ENCODE measurements around the gene TLE4. TPM values are rescaled to one million over a fixed set of nuclear protein-coding genes. Genes with fewer than 3 reads are reported as not detected.
A peak's percentile ranks its signal among the peaks of the same experiment; 100 is the strongest.

The TLE4 gene
- total RNA-seq, 1 donor from 2014 or later = 25.1 TPM

DNA sequence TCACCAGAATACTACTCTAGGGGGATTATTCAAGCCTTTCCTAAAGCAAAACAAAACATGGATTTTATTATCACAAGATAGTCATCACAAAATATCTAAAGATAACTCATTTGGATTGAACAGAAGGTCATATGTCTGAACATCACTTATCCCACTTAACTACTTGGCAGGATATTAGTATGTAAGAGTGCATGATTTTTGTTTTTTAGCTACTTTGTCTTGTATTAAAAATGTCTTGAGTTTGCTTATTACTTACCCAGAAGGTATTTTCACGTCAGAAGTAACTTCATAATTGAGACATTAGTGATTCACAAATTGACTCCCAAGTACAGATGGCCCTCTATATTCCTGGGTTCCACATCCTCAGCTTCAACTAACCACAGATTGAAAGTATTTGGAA is 113.8 kb downstream of the TLE4 start:
- Mint-ChIP-seq H3K4me1 (ENCODE audit: low read depth) (peaks cover 19% of the 10 kb centered on the region), H3K9me3 (peaks cover 6% of the 10 kb centered on the region), H3K27me3 (ENCODE audit: insufficient read depth) (no peaks in the 10 kb centered on the region), H3K36me3 (ENCODE audit: low read depth) (peaks cover 7% of the 10 kb centered on the region), H3K4me3 (no peak overlapping the region), H3K27ac (no peak overlapping the region)
- intact Hi-C loops (cut with micrococcal nuclease) = no loop called here
- no peak for DNase-seq (ENCODE audit: low spot score)

DNA sequence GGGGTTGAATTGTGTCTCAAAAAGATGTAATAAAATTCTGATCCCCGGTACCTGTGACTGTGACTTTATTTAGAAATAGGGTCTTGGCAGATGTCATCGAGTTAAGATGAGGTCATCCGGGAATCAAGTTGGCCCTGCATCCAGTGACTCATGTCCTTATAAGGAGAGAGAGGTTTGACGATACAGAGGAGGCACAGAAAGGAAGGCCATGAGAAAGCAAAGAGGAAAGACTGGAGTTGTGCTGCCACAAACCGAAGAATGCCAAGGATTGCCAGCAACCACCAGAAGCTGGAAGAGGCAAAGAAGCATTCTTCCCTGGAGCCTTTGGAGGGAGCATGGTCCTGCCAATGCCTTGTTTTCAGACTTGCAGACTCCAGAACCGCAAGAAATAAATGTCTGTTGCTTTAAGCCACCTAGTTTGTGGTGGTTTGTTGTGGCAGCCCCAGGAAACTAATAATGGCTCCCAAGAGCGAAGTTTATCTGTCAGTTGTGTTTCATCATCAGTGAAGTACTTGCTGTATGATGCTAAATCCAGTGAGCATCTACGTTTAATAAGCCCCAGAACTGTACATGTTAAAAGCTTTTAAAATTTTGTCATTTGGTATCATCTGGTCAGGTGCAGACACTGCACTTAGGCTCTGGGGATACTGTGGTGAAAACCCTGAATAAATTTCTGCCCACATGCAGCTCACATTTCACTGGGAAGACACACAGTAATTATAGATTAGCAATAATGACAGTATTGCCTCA is 114.8 kb downstream of the TLE4 start:
- H3K27ac Mint-ChIP-seq = peak overlapping the region; percentile 68
- intact Hi-C loops (cut with micrococcal nuclease) = loop anchor here (2.0 kb wide), 2 partner anchors 56 to 116 kb away; partner anchors contain the start of gene TLE4
- peaks cover 7% of the 10 kb centered on the region for H3K36me3 Mint-ChIP-seq (ENCODE audit: low read depth)
- peaks cover 19% of the 10 kb centered on the region for H3K4me1 Mint-ChIP-seq (ENCODE audit: low read depth)
- no peaks in the 10 kb centered on the region for H3K27me3 Mint-ChIP-seq (ENCODE audit: insufficient read depth)
- peaks cover 6% of the 10 kb centered on the region for H3K9me3 Mint-ChIP-seq
- no peak overlapping the region for H3K4me3 Mint-ChIP-seq
- no peak for DNase-seq (ENCODE audit: low spot score)

DNA sequence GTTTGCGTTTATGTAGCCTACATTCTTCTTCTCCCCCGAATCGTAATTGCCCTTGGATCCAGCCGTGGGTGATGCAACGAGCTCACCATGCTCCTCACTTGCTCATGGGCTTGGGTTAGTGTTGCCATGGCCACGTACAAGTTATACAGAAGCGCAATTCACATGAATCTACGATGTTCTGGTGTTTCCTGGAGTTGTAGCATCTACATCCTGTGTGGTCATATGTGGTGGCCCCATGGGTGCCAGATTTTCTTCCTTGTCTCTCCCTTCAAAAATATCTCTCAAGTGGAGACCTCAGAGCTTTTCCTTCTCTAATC is 115.3 kb downstream of the TLE4 start:
- Mint-ChIP-seq H3K27ac (peak overlapping the region; percentile 68), H3K4me3 (no peak overlapping the region), H3K4me1 (ENCODE audit: low read depth) (peaks cover 19% of the 10 kb centered on the region), H3K36me3 (ENCODE audit: low read depth) (peaks cover 7% of the 10 kb centered on the region), H3K27me3 (ENCODE audit: insufficient read depth) (no peaks in the 10 kb centered on the region), H3K9me3 (peaks cover 6% of the 10 kb centered on the region)
- intact Hi-C loops (cut with micrococcal nuclease) = loop anchor here (2.0 kb wide), 2 partner anchors 56 to 116 kb away; partner anchors contain the start of gene TLE4
- DNase-seq (ENCODE audit: low spot score) = peak; percentile 17

DNA sequence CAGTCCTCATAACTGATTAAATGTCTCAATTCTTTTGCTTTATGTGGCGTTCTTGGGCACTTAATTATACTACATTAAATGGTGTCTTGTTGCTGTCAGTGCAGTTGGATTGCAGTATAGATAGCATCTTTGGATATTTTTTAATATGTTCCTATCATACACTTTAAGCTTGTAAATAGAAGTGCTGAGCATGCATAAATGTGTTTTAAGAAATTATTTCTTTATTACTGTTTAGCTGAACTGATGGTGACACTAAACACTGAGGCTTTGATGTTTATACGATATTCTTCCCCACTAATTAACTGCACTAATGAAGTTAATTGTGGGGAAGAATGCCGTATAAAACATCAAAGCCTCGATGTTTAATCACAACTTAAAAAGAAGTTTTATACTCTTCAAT is 116.6 kb downstream of the TLE4 start:
- Mint-ChIP-seq H3K27ac (no peak overlapping the region), H3K9me3 (peaks cover 6% of the 10 kb centered on the region), H3K36me3 (ENCODE audit: low read depth) (peaks cover 7% of the 10 kb centered on the region), H3K4me1 (ENCODE audit: low read depth) (peaks cover 19% of the 10 kb centered on the region), H3K4me3 (no peak overlapping the region), H3K27me3 (ENCODE audit: insufficient read depth) (no peaks in the 10 kb centered on the region)
- intact Hi-C loops (cut with micrococcal nuclease) = no loop called here
- DNase-seq (ENCODE audit: low spot score) = no peak

DNA sequence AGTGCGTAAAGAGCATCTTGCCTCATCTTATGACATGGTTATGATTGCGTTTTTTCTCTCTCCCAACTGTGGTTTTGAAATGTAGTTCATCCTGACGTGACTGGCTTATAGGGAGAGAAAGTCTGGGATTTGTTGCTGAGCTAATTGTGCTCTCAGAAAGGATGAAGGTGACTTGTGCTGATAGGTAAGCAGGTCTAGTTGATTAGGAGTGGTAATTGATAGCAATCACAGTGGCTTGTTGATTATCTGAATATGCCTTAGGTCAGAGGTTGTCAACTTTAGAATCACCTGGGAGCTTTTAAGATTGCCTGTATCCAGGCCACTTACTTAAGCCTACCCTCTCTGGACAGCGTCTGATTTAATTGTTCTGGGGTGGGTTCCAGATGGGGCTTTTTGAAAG is 117.8 kb downstream of the TLE4 start:
- peaks cover 6% of the 10 kb centered on the region for H3K9me3 Mint-ChIP-seq
- intact Hi-C loops (cut with micrococcal nuclease) = no loop called here
- H3K4me3 Mint-ChIP-seq = no peak overlapping the region

DNA sequence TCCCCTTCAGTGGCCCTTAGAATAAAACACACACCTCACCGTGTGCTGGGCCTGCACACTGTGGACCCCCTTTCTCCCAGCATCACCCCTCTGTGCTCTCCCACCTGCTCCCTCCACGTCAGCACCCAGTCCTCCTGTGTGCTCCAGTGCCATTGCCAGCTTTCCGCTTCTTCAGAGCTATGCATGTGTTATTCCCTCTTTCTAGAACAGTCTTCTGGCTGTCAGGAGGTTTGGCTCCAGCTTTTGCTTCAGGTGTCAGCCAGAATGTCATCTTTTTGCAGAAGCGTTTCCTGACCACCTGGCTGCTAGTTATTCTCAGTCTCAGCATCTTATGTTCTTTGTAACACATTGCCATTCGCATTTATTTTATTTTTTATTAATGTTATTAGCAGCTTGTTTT is 119.7 kb downstream of the TLE4 start:
- H3K4me1 Mint-ChIP-seq (ENCODE audit: low read depth) = peaks cover 44% of the 10 kb centered on the region
- no peak overlapping the region for H3K4me3 Mint-ChIP-seq
- H3K9me3 Mint-ChIP-seq = peaks cover 6% of the 10 kb centered on the region
- peaks cover 7% of the 10 kb centered on the region for H3K36me3 Mint-ChIP-seq (ENCODE audit: low read depth)
- no peaks in the 10 kb centered on the region for H3K27me3 Mint-ChIP-seq (ENCODE audit: insufficient read depth)
- DNase-seq (ENCODE audit: low spot score) = no peak
- intact Hi-C loops (cut with micrococcal nuclease) = no loop called here
- no peak overlapping the region for H3K27ac Mint-ChIP-seq

More for the DNA sequence above, 117.8 kb downstream of the TLE4 start:
- peaks cover 28% of the 10 kb centered on the region for H3K4me1 Mint-ChIP-seq (ENCODE audit: low read depth)
- DNase-seq (ENCODE audit: low spot score) = no peak
- H3K36me3 Mint-ChIP-seq (ENCODE audit: low read depth) = peaks cover 7% of the 10 kb centered on the region
- no peak overlapping the region for H3K27ac Mint-ChIP-seq
- H3K27me3 Mint-ChIP-seq (ENCODE audit: insufficient read depth) = no peaks in the 10 kb centered on the region

DNA sequence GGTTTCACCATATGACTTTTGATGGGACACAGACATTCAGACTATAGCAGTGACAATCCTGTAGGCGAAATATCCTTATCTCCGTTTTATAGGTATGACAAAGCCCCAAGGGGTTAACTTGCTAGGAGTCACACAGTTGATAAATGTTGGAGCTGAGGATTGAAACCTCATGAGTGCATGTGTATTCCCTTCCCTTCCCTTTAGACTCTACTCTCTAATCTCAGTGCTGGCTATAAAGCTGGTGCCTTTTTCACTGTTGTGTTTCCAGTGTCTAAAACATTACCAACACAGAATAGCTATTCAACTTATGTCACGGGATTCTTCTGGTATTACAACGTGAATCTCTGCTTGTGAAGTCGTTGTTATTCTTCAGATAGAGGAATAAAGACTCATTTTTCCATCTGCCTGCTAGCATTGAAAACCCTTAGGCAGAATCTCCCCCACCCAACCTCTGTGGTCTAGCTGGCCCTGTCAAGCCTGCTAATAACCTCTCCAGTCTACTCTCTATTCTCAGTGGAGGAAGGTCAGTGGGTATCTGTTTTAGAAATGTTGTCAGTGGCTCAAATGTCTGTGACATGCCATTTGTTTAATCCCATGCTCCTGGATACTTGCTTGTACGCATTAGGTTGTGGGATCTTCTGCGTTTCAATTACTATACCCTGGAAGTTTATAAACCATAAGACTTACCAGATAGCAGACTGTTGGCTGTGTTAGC is 121.2 kb downstream of the TLE4 start:
- H3K27ac Mint-ChIP-seq = no peak overlapping the region
- no peak for DNase-seq (ENCODE audit: low spot score)
- no peaks in the 10 kb centered on the region for H3K9me3 Mint-ChIP-seq
- no peaks in the 10 kb centered on the region for H3K27me3 Mint-ChIP-seq (ENCODE audit: insufficient read depth)
- H3K4me1 Mint-ChIP-seq (ENCODE audit: low read depth) = peaks cover 28% of the 10 kb centered on the region
- peaks cover 2% of the 10 kb centered on the region for H3K36me3 Mint-ChIP-seq (ENCODE audit: low read depth)
- intact Hi-C loops (cut with micrococcal nuclease) = no loop called here
- H3K4me3 Mint-ChIP-seq = no peak overlapping the region

DNA sequence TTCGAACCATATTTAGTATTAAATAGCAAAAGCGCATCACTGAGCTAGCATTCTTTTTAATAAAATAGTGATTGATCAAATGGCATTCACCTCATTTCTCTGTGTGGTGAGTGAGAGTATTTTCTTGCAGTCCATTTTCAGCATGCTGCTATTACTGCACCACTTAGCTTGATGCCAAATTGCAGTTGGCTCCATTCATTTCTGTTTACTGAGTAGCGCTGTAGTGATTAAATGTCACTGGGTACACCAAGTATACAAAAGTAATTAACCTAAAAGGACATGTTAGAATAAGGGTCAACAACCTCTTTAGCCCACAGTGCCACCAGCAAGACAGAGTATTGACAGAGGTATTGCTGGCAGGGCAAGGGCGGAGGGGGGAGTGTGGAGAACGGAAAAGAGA is 122.0 kb downstream of the TLE4 start:
- H3K27ac Mint-ChIP-seq = no peak overlapping the region
- no peaks in the 10 kb centered on the region for H3K27me3 Mint-ChIP-seq (ENCODE audit: insufficient read depth)
- peaks cover 2% of the 10 kb centered on the region for H3K36me3 Mint-ChIP-seq (ENCODE audit: low read depth)
- no peak overlapping the region for H3K4me3 Mint-ChIP-seq
- intact Hi-C loops (cut with micrococcal nuclease) = no loop called here
- no peak for DNase-seq (ENCODE audit: low spot score)
- H3K9me3 Mint-ChIP-seq = no peaks in the 10 kb centered on the region
- peaks cover 27% of the 10 kb centered on the region for H3K4me1 Mint-ChIP-seq (ENCODE audit: low read depth)

DNA sequence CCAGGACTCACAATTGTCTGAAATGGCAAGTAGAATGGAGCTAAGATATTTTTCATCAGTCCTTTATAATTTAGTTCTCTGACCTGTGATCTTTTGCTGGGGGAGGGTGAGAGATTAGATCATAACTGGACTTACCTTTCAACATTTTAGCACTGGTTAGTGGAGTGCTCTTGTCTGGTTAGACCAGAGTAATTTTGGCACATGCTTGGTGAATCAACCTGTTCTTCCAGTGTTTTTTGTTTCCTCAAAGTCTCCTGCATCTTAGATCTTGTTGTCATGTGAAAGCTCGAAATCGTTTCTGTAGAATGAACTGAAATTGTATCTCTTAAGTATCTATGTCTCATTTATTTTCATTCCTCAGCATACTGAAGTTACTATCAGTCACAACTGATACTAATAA is 122.4 kb downstream of the TLE4 start:
- intact Hi-C loops (cut with micrococcal nuclease) = no loop called here
- peaks cover 27% of the 10 kb centered on the region for H3K4me1 Mint-ChIP-seq (ENCODE audit: low read depth)

DNA sequence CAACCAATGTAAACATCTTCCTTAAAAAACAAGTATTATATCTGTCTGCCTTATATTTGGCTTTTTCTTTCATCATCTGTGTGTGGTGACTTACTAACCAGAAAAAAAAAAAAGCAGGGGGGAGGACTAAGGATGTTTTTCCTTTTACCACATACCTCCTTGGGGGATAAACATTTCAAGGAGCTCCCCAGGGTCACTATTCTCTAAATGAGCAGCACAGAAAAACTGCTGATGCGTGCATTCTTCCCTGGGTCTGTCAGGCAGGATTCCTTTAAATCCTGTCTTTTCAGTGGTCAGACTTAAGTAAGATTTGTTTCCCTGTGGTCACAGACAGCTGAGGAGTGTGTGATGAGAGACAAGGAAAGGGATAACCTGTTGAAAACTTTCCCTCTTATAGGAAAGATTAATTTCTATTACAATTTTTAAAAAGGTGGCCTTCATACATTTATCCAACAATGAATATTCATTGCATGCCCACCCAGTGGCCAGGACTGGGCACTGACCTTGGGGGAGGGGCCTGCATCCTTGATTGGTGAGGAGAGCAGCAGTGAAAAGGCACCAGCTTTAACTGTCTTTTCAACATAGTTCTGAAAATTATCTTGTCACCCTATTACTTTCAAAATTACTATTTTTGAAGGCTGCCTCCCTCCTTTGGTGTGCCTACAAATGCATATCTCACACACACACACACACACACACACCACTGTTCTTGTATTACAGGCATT is 123.1 kb downstream of the TLE4 start:
- peaks cover 27% of the 10 kb centered on the region for H3K4me1 Mint-ChIP-seq (ENCODE audit: low read depth)
- H3K9me3 Mint-ChIP-seq = no peaks in the 10 kb centered on the region
- no peaks in the 10 kb centered on the region for H3K36me3 Mint-ChIP-seq (ENCODE audit: low read depth)
- H3K4me3 Mint-ChIP-seq = no peak overlapping the region
- no peaks in the 10 kb centered on the region for H3K27me3 Mint-ChIP-seq (ENCODE audit: insufficient read depth)
- no peak for DNase-seq (ENCODE audit: low spot score)
- H3K27ac Mint-ChIP-seq = no peak overlapping the region
- intact Hi-C loops (cut with micrococcal nuclease) = no loop called here

More for the DNA sequence above, 122.4 kb downstream of the TLE4 start:
- H3K27me3 Mint-ChIP-seq (ENCODE audit: insufficient read depth) = no peaks in the 10 kb centered on the region
- peaks cover 2% of the 10 kb centered on the region for H3K36me3 Mint-ChIP-seq (ENCODE audit: low read depth)
- H3K4me3 Mint-ChIP-seq = no peak overlapping the region
- H3K9me3 Mint-ChIP-seq = no peaks in the 10 kb centered on the region
- DNase-seq (ENCODE audit: low spot score) = no peak
- H3K27ac Mint-ChIP-seq = no peak overlapping the region

DNA sequence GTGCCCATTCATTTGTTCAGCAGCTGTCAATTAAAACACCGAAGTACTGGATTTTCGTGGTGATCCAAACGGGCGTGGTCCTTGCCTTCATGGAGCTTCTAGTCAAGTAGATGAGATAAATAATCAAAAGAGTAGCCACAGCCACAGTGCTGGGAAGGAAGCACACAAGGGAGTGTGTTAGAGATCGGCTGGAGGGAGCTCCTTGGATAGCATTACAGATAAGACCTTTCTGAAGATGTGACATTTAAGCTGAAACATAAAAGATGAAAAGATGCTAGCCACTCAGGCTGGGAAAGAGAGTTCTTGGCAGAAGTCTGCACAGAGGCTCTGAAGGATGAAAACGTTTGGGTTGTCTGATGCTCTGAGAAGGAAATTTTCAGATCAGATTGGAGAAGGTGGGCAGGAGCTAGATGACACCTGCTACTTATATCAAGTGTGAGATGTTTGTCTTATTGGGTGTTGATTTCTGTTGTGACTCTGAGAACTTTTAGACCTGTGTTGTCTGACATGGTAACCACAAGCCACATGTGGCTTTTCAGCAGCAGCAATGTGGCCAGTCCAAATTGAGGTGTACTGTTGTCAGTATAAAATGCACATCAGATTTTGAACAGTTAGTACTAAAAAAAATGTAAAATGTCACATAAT is 123.9 kb downstream of the TLE4 start:
- Mint-ChIP-seq H3K27me3 (ENCODE audit: insufficient read depth) (no peaks in the 10 kb centered on the region), H3K4me1 (ENCODE audit: low read depth) (peaks cover 27% of the 10 kb centered on the region), H3K9me3 (no peaks in the 10 kb centered on the region), H3K36me3 (ENCODE audit: low read depth) (no peaks in the 10 kb centered on the region), H3K27ac (no peak overlapping the region), H3K4me3 (no peak overlapping the region)
- DNase-seq (ENCODE audit: low spot score) = peak; percentile 3
- intact Hi-C loops (cut with micrococcal nuclease) = no loop called here

DNA sequence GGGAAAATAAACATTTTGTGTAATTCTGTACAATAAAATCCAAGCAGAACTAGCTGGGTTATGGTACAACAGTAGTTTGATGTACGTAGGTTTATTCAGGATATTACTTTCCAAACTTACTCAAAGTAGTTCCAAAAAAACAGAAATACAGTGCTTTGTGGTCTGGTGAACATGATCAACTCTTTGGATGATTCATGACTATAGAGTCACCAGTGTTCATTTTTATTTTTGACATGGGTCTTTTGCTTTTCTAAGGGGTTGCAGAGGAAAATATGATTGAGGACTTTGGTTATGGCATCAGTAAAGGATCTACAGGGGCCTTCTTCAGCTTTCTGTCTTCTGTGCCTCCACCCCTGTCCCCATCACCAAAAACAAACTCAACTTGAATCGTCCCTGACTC is 127.2 kb downstream of the TLE4 start:
- intact Hi-C loops (cut with micrococcal nuclease) = no loop called here
- Mint-ChIP-seq H3K4me3 (no peak overlapping the region), H3K9me3 (no peaks in the 10 kb centered on the region), H3K4me1 (ENCODE audit: low read depth) (peaks cover 28% of the 10 kb centered on the region), H3K27me3 (ENCODE audit: insufficient read depth) (no peaks in the 10 kb centered on the region), H3K36me3 (ENCODE audit: low read depth) (no peaks in the 10 kb centered on the region), H3K27ac (no peak overlapping the region)
- DNase-seq (ENCODE audit: low spot score) = no peak

DNA sequence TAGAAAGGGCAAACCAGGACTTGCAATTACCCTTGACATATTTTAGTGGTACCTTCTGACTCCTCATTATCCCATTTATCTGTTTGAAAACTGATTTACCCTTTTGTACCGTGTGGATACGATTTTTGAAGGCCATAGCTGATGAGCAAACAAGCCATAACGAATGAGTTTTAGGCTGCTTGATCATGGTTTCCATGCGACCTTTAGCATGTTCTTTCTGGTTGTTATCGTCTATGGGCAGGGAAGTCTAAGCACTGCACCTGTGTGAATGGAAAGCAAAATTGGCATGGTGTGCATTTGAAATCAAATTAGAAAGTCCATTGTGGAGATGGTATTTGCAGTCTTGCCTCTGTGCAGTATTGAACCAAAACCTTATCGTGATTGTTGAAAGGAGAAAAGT is 127.7 kb downstream of the TLE4 start:
- peaks cover 23% of the 10 kb centered on the region for H3K4me1 Mint-ChIP-seq (ENCODE audit: low read depth)
- intact Hi-C loops (cut with micrococcal nuclease) = no loop called here
- no peaks in the 10 kb centered on the region for H3K27me3 Mint-ChIP-seq (ENCODE audit: insufficient read depth)
- H3K4me3 Mint-ChIP-seq = no peak overlapping the region
- H3K36me3 Mint-ChIP-seq (ENCODE audit: low read depth) = no peaks in the 10 kb centered on the region
- H3K9me3 Mint-ChIP-seq = no peaks in the 10 kb centered on the region
- no peak for DNase-seq (ENCODE audit: low spot score)
- no peak overlapping the region for H3K27ac Mint-ChIP-seq

All from activated T-helper 1 cell treated with anti-CD3 and anti-CD28 coated beads, Interleukin-12 subunit alpha, Interleukin-12 subunit beta, Interleukin-2, Interleukin-4 antibody, amounts not matched to agents 30 ng/mL and 10 ng/mL and 1 ng/mL, durations not matched to agents 14 hours and 24 hours and 36 hours (primary cell).